GM23248 (cell line): ENCODE data around the gene BRD7. TPM values are rescaled to one million over a fixed set of nuclear protein-coding genes. Genes with fewer than 3 reads are reported as not detected.

Experiments used
- DNase-seq: peaks from one replicate; pipeline ENCODE4 v3.0.0-alpha.2; 2015
- H2AFZ ChIP-seq: fragments of 200-600 bp; sonication (generic); 2 replicates; pipeline ENCODE4 v1.6.1; 2016; ENCODE audit warnings: antibody characterized with exemption
- H3F3A ChIP-seq: fragments of 200-600 bp; sonication (generic); 2 replicates; pipeline ENCODE4 v1.6.1; 2016; ENCODE audit warnings: mild to moderate bottlenecking, antibody characterized with exemption, mixed run types; ENCODE audit not compliant: insufficient read depth
- H3K27ac ChIP-seq: fragments of 200-600 bp; sonication (generic); 2 replicates; pipeline ENCODE4 v1.5.1; 2016; ENCODE audit warnings: mild to moderate bottlenecking
- H3K27me3 ChIP-seq: fragments of 200-600 bp; sonication (generic); replicated peaks from 2 replicates; pipeline ENCODE4 v1.6.1; 2016; ENCODE audit warnings: mild to moderate bottlenecking; ENCODE audit not compliant: insufficient read depth
- H3K36me3 ChIP-seq: fragments of 200-600 bp; sonication (generic); 2 replicates; pipeline ENCODE4 v1.6.1; 2016; ENCODE audit warnings: low read depth, mild to moderate bottlenecking
- H3K4me1 ChIP-seq: fragments of 200-600 bp; sonication (generic); 2 replicates; pipeline ENCODE4 v1.6.1; 2016; ENCODE audit warnings: mild to moderate bottlenecking; ENCODE audit not compliant: insufficient read depth
- H3K4me2 ChIP-seq: fragments of 200-600 bp; sonication (generic); one replicate; pipeline ENCODE4 v1.6.1; 2016; ENCODE audit warnings: mild to moderate bottlenecking; ENCODE audit not compliant: unreplicated experiment
- H3K4me3 ChIP-seq: fragments of 200-600 bp; sonication (generic); 2 replicates; pipeline ENCODE4 v1.5.1; 2016; ENCODE audit warnings: mild to moderate bottlenecking
- H3K79me2 ChIP-seq: fragments of 200-600 bp; sonication (generic); 2 replicates; pipeline ENCODE4 v1.6.1; 2016; ENCODE audit warnings: mild to moderate bottlenecking; ENCODE audit not compliant: insufficient read depth
- H3K9ac ChIP-seq: fragments of 200-600 bp; sonication (generic); 2 replicates; pipeline ENCODE4 v1.6.1; 2016; ENCODE audit warnings: mild to moderate bottlenecking
- H3K9me2 ChIP-seq: fragments of 200-600 bp; sonication (generic); 2 replicates; pipeline ENCODE4 v1.6.1; 2016; ENCODE audit warnings: mixed run types, mild to moderate bottlenecking, moderate library complexity; ENCODE audit not compliant: insufficient read depth
- H3K9me3 ChIP-seq: fragments of 200-600 bp; sonication (generic); one replicate; pipeline ENCODE4 v1.6.1; 2017; ENCODE audit warnings: low read depth
- H4K20me1 ChIP-seq: fragments of 200-600 bp; sonication (generic); 2 replicates; pipeline ENCODE4 v1.6.0; 2016; ENCODE audit not compliant: insufficient read depth
- EZH2 ChIP-seq: fragments of 200-600 bp; sonication (generic); IDR thresholded peaks from 2 replicates; pipeline ENCODE4 v1.6.1; 2018; ENCODE audit warnings: antibody characterized with exemption, mild to moderate bottlenecking; ENCODE audit not compliant: insufficient read depth, poor library complexity, severe bottlenecking
- EZH2phosphoT487 ChIP-seq: fragments of 200-600 bp; sonication (generic); IDR thresholded peaks from 2 replicates; pipeline ENCODE4 v1.6.1; 2018; ENCODE audit warnings: antibody characterized with exemption, moderate library complexity, mild to moderate bottlenecking, low read depth; ENCODE audit not compliant: insufficient read depth
- WGBS, 2 experiments: methylation state at CpG; one replicate each; pipeline ENCODE4 v1.1.6; 2015 to 2017; ENCODE audit warnings: low lambda C conversion rate in 2 of 2, low coverage in 1 of 2; ENCODE audit errors: missing lambda C conversion rate in 2 of 2; 5-methylcytosine and 5-hydroxymethylcytosine counted together
- in situ Hi-C: fragments of 300-500 bp; cut with MboI; formaldehyde crosslinking; loops from 2 replicates; pipeline ENCODE4 v1.15.0; 2020
- polyA plus RNA-seq: library from polyadenylated mRNA; unstranded; fragments of >200 nt; fragmentation: Nextera tagmentation; extraction: Ambion mirVana; gene quantifications from 2 replicates; pipeline ENCODE4 v1.2.1, GENCODE V29; 2016
- total RNA-seq: library from RNA; depleted of rRNA; stranded (reverse); fragments of >200 nt; shearing (Covaris generic); gene quantifications from 2 replicates; pipeline ENCODE4 v1.2.3, GENCODE V29; 2014

BRD7 gene
- total and polyA plus RNA-seq, 2 experiments from 2014 or later: 20.3 to 35.8 TPM

- Histone ChIP-seq H3K36me3 (no peaks in the 10 kb centered on the region), H3K9ac (no peak overlapping the region), H3F3A (no peaks in the 10 kb centered on the region), H2AFZ (no peak overlapping the region), H3K9me2 (no peaks in the 10 kb centered on the region), H3K9me3 (no peaks in the 10 kb centered on the region), H3K27ac (no peak overlapping the region), H3K27me3 (peaks cover 4% of the 10 kb centered on the region; the same call in 1 of the 2 replicates), H3K4me3 (no peak overlapping the region), H3K4me1 (no peaks in the 10 kb centered on the region), H3K4me2 (no peak overlapping the region), H4K20me1 (no peaks in the 10 kb centered on the region), H3K79me2 (no peaks in the 10 kb centered on the region)
- DNase-seq: no peak
- TF ChIP-seq EZH2 (no peak), EZH2phosphoT487 (no peak)
- in situ Hi-C loops: no loop called here
- 37 to 45% methylated on average over 1 of the region's 1 CpG for WGBS, 2 experiments
These were observed 19.7 kb upstream of the BRD7 start for GRCh38 chr16:50388496-50388895.

DNA sequence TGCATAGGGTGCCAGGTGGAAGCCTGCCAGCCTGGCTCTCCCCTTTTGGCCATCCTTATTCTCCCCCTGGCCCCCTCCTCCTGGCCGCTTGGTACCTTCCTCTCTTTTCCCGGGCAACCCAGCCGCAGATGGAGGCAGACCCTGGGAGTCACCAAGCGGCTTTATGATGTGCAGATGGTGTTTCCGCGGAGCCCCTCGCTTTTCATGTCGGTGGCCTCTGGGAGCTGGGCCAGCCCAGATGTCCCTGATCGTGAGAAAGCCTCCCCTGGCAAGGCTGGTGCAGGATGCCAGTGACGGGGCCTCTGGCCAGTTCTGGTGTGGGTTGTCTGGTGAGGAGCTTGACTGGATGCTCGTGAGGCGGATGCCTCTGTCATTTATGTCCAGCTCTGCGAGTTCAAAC lies 18.0 kb upstream of the BRD7 start:
- Histone ChIP-seq H3F3A (no peaks in the 10 kb centered on the region), H3K9me3 (no peaks in the 10 kb centered on the region), H3K27ac (no peak overlapping the region), H3K4me3 (no peak overlapping the region), H3K36me3 (no peaks in the 10 kb centered on the region), H3K9me2 (no peaks in the 10 kb centered on the region), H3K9ac (no peak overlapping the region), H4K20me1 (no peaks in the 10 kb centered on the region), H3K27me3 (peaks cover 4% of the 10 kb centered on the region; the same call in 1 of the 2 replicates), H2AFZ (no peak overlapping the region), H3K4me1 (no peaks in the 10 kb centered on the region), H3K79me2 (no peaks in the 10 kb centered on the region), H3K4me2 (no peak overlapping the region)
- no peak for DNase-seq
- WGBS, 2 experiments: 50 to 52% methylated on average over 12 to 13 of the region's 13 CpGs
- no peak for TF ChIP-seq EZH2phosphoT487
- no peak for TF ChIP-seq EZH2
- in situ Hi-C loops: no loop called here

GRCh38 chr16:50386139-50386538 lies 17.4 kb upstream of the BRD7 start:
- Histone ChIP-seq H3K4me2 (no peak overlapping the region), H3K36me3 (no peaks in the 10 kb centered on the region), H3K4me3 (no peak overlapping the region), H3K27me3 (peaks cover 4% of the 10 kb centered on the region; the same call in 1 of the 2 replicates), H3K4me1 (no peaks in the 10 kb centered on the region), H3K27ac (no peak overlapping the region), H2AFZ (no peak overlapping the region), H3K9ac (no peak overlapping the region), H3F3A (no peaks in the 10 kb centered on the region), H3K9me2 (no peaks in the 10 kb centered on the region), H3K79me2 (no peaks in the 10 kb centered on the region), H3K9me3 (no peaks in the 10 kb centered on the region), H4K20me1 (no peaks in the 10 kb centered on the region)
- in situ Hi-C loops: no loop called here
- TF ChIP-seq EZH2phosphoT487 (no peak), EZH2 (no peak)
- 71 to 86% methylated on average over 5 of the region's 5 CpGs for WGBS, 2 experiments
- no peak for DNase-seq

GRCh38 chr16:50384500-50385135 lies 15.8 kb upstream of the BRD7 start:
- TF ChIP-seq EZH2 (no peak), EZH2phosphoT487 (no peak)
- Histone ChIP-seq H3K4me3 (no peak overlapping the region), H3K4me1 (no peaks in the 10 kb centered on the region), H3K27ac (no peak overlapping the region), H3K36me3 (no peaks in the 10 kb centered on the region), H3K9ac (no peak overlapping the region), H3K27me3 (no peaks in the 10 kb centered on the region), H4K20me1 (no peaks in the 10 kb centered on the region), H3F3A (no peaks in the 10 kb centered on the region), H3K4me2 (no peak overlapping the region), H2AFZ (no peak overlapping the region), H3K9me3 (no peaks in the 10 kb centered on the region), H3K79me2 (no peaks in the 10 kb centered on the region), H3K9me2 (no peaks in the 10 kb centered on the region)
- in situ Hi-C loops: no loop called here
- 50 to 55% methylated on average over 7 of the region's 7 CpGs for WGBS, 2 experiments
- no peak for DNase-seq
